Activated naive CD8-positive, alpha-beta T cell (primary cell): ENCODE measurements around the gene USP44.

Source experiments
- H3K27ac Mint-ChIP-seq: one replicate; pipeline ENCODE4 v1.8.0; 2021; ENCODE audit warnings: mixed read lengths
- H3K27me3 Mint-ChIP-seq: one replicate; pipeline ENCODE4 v1.8.0; 2021; ENCODE audit warnings: mixed read lengths
- H3K36me3 Mint-ChIP-seq: one replicate; pipeline ENCODE4 v1.8.0; 2021; ENCODE audit warnings: mixed read lengths
- H3K4me1 Mint-ChIP-seq: one replicate; pipeline ENCODE4 v1.8.0; 2021; ENCODE audit warnings: low read depth, mixed read lengths
- H3K4me3 Mint-ChIP-seq: one replicate; pipeline ENCODE4 v1.8.0; 2021; ENCODE audit warnings: mild to moderate bottlenecking, mixed read lengths
- H3K9me3 Mint-ChIP-seq: one replicate; pipeline ENCODE4 v1.8.0; 2021; ENCODE audit warnings: low read depth, mixed read lengths

USP44 gene

DNA sequence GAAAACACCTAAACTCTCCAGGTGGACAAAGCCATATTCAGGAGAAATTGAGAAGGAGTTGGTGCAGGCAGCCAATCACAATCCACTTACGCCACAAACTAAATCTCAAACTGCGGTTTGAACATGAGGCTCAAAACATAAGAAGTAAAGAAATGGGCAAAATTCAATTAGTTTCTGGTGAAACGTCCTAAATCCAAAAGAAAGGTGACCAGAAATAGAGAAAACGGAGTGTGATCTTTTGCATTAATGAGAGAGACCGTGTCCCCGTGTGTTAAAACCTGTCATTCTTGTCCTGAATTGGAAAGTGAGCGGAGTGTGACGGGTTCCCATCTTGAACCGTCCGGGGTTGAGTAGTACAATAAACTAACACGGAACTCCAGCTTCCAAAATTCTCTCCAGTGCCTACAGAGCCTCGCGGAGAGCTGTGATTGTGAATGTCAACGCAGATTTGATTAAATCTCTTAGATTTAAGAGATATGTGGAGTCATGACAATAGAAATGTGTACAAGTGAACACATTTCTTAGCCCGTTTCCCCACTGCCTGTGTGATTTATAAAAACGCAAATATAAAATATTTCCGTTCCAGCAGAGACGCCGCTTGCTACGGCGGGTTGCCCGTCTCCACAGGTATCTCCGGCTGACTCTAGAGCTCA lies 77.9 kb downstream of the USP44 start:
- peak overlapping the region; percentile 100 for H3K4me3 Mint-ChIP-seq
- H3K9me3 Mint-ChIP-seq = no peaks in the 10 kb centered on the region
- H3K4me1 Mint-ChIP-seq = peaks cover 43% of the 10 kb centered on the region
- H3K27ac Mint-ChIP-seq = peak overlapping the region; percentile 100
- peaks cover 15% of the 10 kb centered on the region for H3K36me3 Mint-ChIP-seq
- H3K27me3 Mint-ChIP-seq = no peaks in the 10 kb centered on the region

DNA sequence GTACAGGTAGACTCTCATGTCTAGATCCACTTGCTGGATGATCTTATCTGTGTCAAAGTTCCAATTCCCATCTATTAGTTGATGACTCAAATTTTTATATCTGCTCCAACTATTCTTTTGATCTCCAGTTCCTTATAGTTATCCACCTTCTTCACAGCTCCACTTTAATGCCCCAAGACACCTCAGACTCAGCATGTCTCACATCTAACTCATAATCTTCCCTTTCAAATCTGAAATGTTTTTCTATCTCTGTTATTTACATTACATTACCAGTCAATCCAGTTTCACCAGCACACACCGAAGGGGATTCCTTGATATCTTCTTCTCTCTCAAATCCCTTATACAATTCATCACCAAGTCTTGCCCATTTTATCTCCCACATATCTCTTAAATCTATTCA lies 81.0 kb downstream of the USP44 start:
- H3K4me1 Mint-ChIP-seq = peaks cover 17% of the 10 kb centered on the region
- H3K4me3 Mint-ChIP-seq = no peak overlapping the region

More for the DNA sequence above, 81.0 kb downstream of the USP44 start:
- H3K9me3 Mint-ChIP-seq = no peaks in the 10 kb centered on the region
- H3K27me3 Mint-ChIP-seq = no peaks in the 10 kb centered on the region
- no peak overlapping the region for H3K27ac Mint-ChIP-seq
- peaks cover 2% of the 10 kb centered on the region for H3K36me3 Mint-ChIP-seq
